Stimulated activated CD8-positive, alpha-beta memory T cell treated with anti-CD3 and anti-CD28 coated beads, Interleukin-4, amount 100 ng/mL, for 48 hours (primary cell): Measurements from ENCODE around the gene KLK3.

Experiments
- DNase-seq: peaks from one replicate; pipeline ENCODE4 v3.0.0-alpha.2; 2020

Gene KLK3

GRCh38 chr19:50908336-50908735, 53.6 kb downstream of the KLK3 start:
- no peak for DNase-seq

GRCh38 chr19:50909240-50910070, 54.7 kb downstream of the KLK3 start:
- peak; percentile 80 for DNase-seq
